Glutamatergic neuron (in vitro differentiated cells): Measurements from ENCODE around the gene RAB11A. TPM values are rescaled to one million over a fixed set of nuclear protein-coding genes. Genes with fewer than 3 reads are reported as not detected.

Experiments
- DNase-seq: peaks from one replicate; pipeline ENCODE4 v3.0.0; 2022
- H3K27ac Mint-ChIP-seq: one replicate; pipeline ENCODE4 v1.8.0; 2020; ENCODE audit warnings: mild to moderate bottlenecking, mixed read lengths, inconsistent platforms; ENCODE audit not compliant: unreplicated experiment
- H3K27me3 Mint-ChIP-seq: one replicate; pipeline ENCODE4 v1.8.0; 2020; ENCODE audit warnings: mild to moderate bottlenecking, moderate library complexity, mixed read lengths, inconsistent platforms; ENCODE audit not compliant: unreplicated experiment
- H3K36me3 Mint-ChIP-seq: one replicate; pipeline ENCODE4 v1.8.0; 2020; ENCODE audit warnings: mild to moderate bottlenecking, mixed read lengths, inconsistent platforms; ENCODE audit not compliant: unreplicated experiment
- H3K4me1 Mint-ChIP-seq: one replicate; pipeline ENCODE4 v1.8.0; 2020; ENCODE audit warnings: mild to moderate bottlenecking, low read depth, mixed read lengths, inconsistent platforms; ENCODE audit not compliant: unreplicated experiment
- H3K4me3 Mint-ChIP-seq: one replicate; pipeline ENCODE4 v1.8.0; 2020; ENCODE audit warnings: mild to moderate bottlenecking, mixed read lengths, inconsistent platforms; ENCODE audit not compliant: unreplicated experiment
- H3K9me3 Mint-ChIP-seq: one replicate; pipeline ENCODE4 v1.8.0; 2020; ENCODE audit warnings: mild to moderate bottlenecking, moderate library complexity, mixed read lengths, inconsistent platforms; ENCODE audit not compliant: unreplicated experiment
- CTCF ChIP-seq: fragments of 200-600 bp; sonication (generic); IDR thresholded peaks from one replicate; pipeline ENCODE4 v1.5.0; 2021; ENCODE audit not compliant: partially characterized antibody, unreplicated experiment
- total RNA-seq: library from RNA; stranded (reverse); fragmentation: NEBNext Ultra II Directional; extraction: Animal tissue kit (Norgen Biotek cat#: 25700); gene quantifications from one replicate; pipeline ENCODE4 v1.2.1, GENCODE V29; 2021; ENCODE audit not compliant: unreplicated experiment

RAB11A gene
- total RNA-seq, 1 donor from 2014 or later: 197 TPM

GRCh38 chr15:65903296-65904073 lies 34.2 kb downstream of the RAB11A start:
- no peaks in the 10 kb centered on the region for H3K4me1 Mint-ChIP-seq
- no peak for DNase-seq
- no peak overlapping the region for H3K4me3 Mint-ChIP-seq
- no peaks in the 10 kb centered on the region for H3K27me3 Mint-ChIP-seq
- no peaks in the 10 kb centered on the region for H3K36me3 Mint-ChIP-seq
- H3K9me3 Mint-ChIP-seq: no peaks in the 10 kb centered on the region
- TF ChIP-seq CTCF: no peak
- no peak overlapping the region for H3K27ac Mint-ChIP-seq

- Mint-ChIP-seq H3K4me1 (no peaks in the 10 kb centered on the region), H3K9me3 (no peaks in the 10 kb centered on the region), H3K27me3 (no peaks in the 10 kb centered on the region), H3K4me3 (no peak overlapping the region), H3K36me3 (no peaks in the 10 kb centered on the region), H3K27ac (no peak overlapping the region)
- no peak for DNase-seq
- no peak for TF ChIP-seq CTCF
Measured at GRCh38 chr15:65904301-65904700, 35.0 kb downstream of the RAB11A start.

- Mint-ChIP-seq H3K4me1 (peaks cover 3% of the 10 kb centered on the region), H3K9me3 (no peaks in the 10 kb centered on the region), H3K27me3 (peaks cover 4% of the 10 kb centered on the region), H3K27ac (no peak overlapping the region), H3K4me3 (no peak overlapping the region), H3K36me3 (no peaks in the 10 kb centered on the region)
- TF ChIP-seq CTCF: no peak
- DNase-seq: no peak
Measured at GRCh38 chr15:65906396-65906795, 37.1 kb downstream of the RAB11A start.

GRCh38 chr15:65907661-65908060 lies 38.4 kb downstream of the RAB11A start:
- TF ChIP-seq CTCF: no peak
- no peak for DNase-seq

GRCh38 chr15:65908876-65909275 lies 39.6 kb downstream of the RAB11A start:
- Mint-ChIP-seq H3K36me3 (no peaks in the 10 kb centered on the region), H3K4me3 (no peak overlapping the region), H3K9me3 (no peaks in the 10 kb centered on the region), H3K27me3 (peaks cover 4% of the 10 kb centered on the region), H3K4me1 (peaks cover 3% of the 10 kb centered on the region), H3K27ac (no peak overlapping the region)
- TF ChIP-seq CTCF: no peak
- DNase-seq: no peak

More at GRCh38 chr15:65907661-65908060, 38.4 kb downstream of the RAB11A start:
- Mint-ChIP-seq H3K27me3 (peaks cover 4% of the 10 kb centered on the region), H3K4me3 (no peak overlapping the region), H3K9me3 (no peaks in the 10 kb centered on the region), H3K4me1 (peaks cover 3% of the 10 kb centered on the region), H3K27ac (no peak overlapping the region), H3K36me3 (no peaks in the 10 kb centered on the region)
